Activated naive CD8-positive, alpha-beta T cell treated with anti-CD3 and anti-CD28 coated beads for 36 hours (primary cell): ENCODE results near the gene ZNF407. TPM values are rescaled to one million over a fixed set of nuclear protein-coding genes. Genes with fewer than 3 reads are reported as not detected.

Source experiments
- DNase-seq: peaks from one replicate; pipeline ENCODE4 v3.0.0; 2021
- H3K27ac Mint-ChIP-seq: one replicate; pipeline ENCODE4 v1.8.0; 2022; ENCODE audit warnings: mild to moderate bottlenecking, moderate library complexity, mixed read lengths
- H3K27me3 Mint-ChIP-seq: one replicate; pipeline ENCODE4 v1.8.0; 2022; ENCODE audit warnings: mild to moderate bottlenecking, mixed read lengths
- H3K36me3 Mint-ChIP-seq: one replicate; pipeline ENCODE4 v1.8.0; 2021; ENCODE audit warnings: mild to moderate bottlenecking, mixed read lengths
- H3K4me1 Mint-ChIP-seq: one replicate; pipeline ENCODE4 v1.8.0; 2021; ENCODE audit warnings: mixed read lengths
- H3K4me3 Mint-ChIP-seq: one replicate; pipeline ENCODE4 v1.8.0; 2022; ENCODE audit warnings: mild to moderate bottlenecking, moderate library complexity, mixed read lengths
- H3K9me3 Mint-ChIP-seq: one replicate; pipeline ENCODE4 v1.8.0; 2022; ENCODE audit warnings: mixed read lengths
- total RNA-seq, 2 experiments: library from RNA; stranded (reverse); gene quantifications; one replicate each; pipeline ENCODE4 v1.2.3, GENCODE V29; 2021

The ZNF407 gene
- total RNA-seq, 2 experiments from 2014 or later: 9.6 to 10.3 TPM

DNA sequence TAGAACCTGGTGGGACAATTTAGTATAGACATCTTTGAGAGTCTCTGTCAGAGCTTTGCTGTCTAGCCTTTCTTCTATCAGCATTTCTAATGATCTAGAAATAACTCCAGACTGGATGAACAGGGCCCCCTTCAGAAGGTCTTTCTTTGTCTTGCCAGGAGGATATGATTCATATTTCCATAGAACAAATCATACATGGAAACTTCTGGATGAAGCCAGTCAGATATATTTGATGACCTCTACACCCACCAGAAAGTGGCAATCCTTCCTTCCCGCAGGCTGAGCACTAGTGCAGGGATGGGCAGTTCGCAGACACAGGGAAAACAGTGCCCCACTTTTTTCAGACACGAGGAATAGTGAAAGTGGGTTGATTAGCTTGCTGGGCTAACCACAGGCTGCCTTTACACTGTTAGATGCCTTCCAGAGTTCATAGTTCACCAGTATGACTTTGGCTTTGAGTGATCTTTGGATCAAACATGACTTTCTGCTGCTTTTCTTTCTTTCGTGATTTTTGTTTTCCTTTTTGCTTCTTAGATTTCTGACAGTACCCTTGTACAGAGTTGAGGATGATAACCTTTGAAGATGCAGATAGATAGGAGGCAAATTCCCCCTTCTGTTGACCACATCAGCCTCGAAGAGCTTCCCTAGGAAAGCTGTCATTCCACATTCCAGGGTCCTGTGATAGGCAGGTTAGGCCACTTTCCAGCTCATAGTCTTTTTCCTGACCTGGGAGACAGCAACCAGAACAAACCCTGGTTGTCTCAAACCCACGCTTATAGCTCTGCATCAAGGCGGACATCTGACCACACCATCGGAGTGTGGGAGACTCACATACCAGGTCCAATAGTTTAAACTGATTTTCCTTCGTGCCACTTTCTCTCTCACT lies 237.0 kb downstream of the ZNF407 start:
- no peak for DNase-seq
- no peaks in the 10 kb centered on the region for H3K27me3 Mint-ChIP-seq
- peaks cover 15% of the 10 kb centered on the region for H3K36me3 Mint-ChIP-seq
- no peaks in the 10 kb centered on the region for H3K9me3 Mint-ChIP-seq
- H3K4me1 Mint-ChIP-seq: peaks cover 11% of the 10 kb centered on the region
- no peak overlapping the region for H3K4me3 Mint-ChIP-seq
- H3K27ac Mint-ChIP-seq: no peak overlapping the region

GRCh38 chr18:74836296-74837139 lies 238.8 kb downstream of the ZNF407 start:
- H3K9me3 Mint-ChIP-seq: no peaks in the 10 kb centered on the region
- H3K36me3 Mint-ChIP-seq: peaks cover 17% of the 10 kb centered on the region
- H3K27me3 Mint-ChIP-seq: no peaks in the 10 kb centered on the region
- no peak overlapping the region for H3K27ac Mint-ChIP-seq
- no peak overlapping the region for H3K4me3 Mint-ChIP-seq
- H3K4me1 Mint-ChIP-seq: peaks cover 20% of the 10 kb centered on the region
- no peak for DNase-seq

DNA sequence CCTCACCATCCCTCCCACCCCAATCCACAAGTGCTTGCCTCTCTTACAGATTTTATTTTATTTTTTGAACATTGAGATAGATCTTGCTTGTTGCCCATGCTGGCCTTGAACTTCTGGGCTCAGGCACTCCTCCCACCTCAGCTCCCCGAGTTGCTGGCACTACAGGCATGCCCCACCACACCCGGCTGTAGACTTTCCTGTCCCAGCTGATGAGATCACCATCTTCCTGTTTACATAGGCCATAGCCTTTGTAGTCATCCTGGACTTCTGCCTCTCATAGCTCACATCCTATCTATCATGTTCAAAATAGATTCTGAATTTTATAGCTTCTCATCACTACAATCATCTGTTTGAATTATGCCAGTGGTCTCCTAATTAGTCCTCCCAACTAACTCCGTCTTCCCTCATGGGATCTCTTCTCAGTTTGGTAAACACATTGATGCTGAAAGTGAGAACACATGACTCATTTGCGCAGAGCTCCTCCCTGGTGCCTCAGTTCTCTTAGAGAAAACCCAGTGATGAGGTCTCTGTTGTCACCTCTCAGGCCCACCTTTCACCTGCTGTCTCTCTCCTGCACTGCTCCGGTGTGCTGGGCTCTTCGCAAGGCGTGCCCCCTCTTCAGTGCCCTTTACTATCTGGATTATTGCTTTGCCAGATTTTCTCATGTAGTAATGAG lies 243.0 kb downstream of the ZNF407 start:
- DNase-seq: no peak
- peaks cover 15% of the 10 kb centered on the region for H3K36me3 Mint-ChIP-seq
- H3K4me3 Mint-ChIP-seq: no peak overlapping the region

DNA sequence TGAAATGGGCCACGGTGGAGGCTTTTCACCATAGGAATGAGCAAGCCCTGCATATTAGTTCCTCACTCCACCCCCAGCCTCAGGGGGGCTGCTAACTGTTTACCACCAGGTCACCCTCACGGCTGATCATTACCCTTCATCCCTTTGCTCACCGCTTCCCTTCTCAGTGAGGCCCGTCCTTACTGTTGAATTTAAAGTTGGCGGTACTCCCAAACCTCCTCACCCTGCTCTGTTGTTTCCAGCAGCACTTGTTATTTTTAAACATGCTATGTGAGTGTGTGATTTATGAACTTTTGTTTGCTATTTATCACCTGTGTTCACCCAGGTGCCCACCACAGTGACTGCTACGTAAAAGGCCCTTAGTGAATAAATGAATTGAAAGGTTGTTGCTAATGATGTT lies 243.6 kb downstream of the ZNF407 start:
- no peaks in the 10 kb centered on the region for H3K9me3 Mint-ChIP-seq
- H3K36me3 Mint-ChIP-seq: peaks cover 15% of the 10 kb centered on the region
- H3K27ac Mint-ChIP-seq: no peak overlapping the region
- no peak for DNase-seq
- peaks cover 17% of the 10 kb centered on the region for H3K4me1 Mint-ChIP-seq
- no peak overlapping the region for H3K4me3 Mint-ChIP-seq
- H3K27me3 Mint-ChIP-seq: no peaks in the 10 kb centered on the region

More for the DNA sequence above, 243.0 kb downstream of the ZNF407 start:
- H3K27ac Mint-ChIP-seq: no peak overlapping the region
- no peaks in the 10 kb centered on the region for H3K9me3 Mint-ChIP-seq
- peaks cover 17% of the 10 kb centered on the region for H3K4me1 Mint-ChIP-seq
- no peaks in the 10 kb centered on the region for H3K27me3 Mint-ChIP-seq

GRCh38 chr18:74849301-74849700 lies 251.6 kb downstream of the ZNF407 start:
- Mint-ChIP-seq H3K9me3 (no peaks in the 10 kb centered on the region), H3K4me1 (peaks cover 7% of the 10 kb centered on the region), H3K27ac (no peak overlapping the region), H3K27me3 (no peaks in the 10 kb centered on the region), H3K4me3 (no peak overlapping the region), H3K36me3 (no peaks in the 10 kb centered on the region)
- no peak for DNase-seq

DNA sequence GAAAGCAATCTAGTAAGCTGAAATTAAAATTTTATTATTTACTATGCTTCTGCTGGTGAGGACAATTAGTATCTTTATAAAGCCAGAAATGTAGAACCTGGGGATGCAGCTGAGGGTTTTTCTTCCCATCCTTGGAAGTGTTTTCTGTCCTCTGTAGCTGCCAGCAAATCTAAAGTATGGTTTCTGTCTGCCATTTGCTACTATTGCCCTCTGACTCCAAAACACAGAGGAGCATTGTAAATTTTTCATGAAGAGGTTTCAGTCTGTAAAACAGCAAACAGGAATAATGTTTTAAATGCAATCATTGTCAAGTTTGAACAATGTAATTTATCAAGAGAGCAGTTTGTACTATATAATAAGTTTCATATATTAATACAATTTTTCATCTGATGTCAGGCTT lies 258.8 kb downstream of the ZNF407 start:
- Mint-ChIP-seq H3K27me3 (no peaks in the 10 kb centered on the region), H3K27ac (no peak overlapping the region), H3K36me3 (no peaks in the 10 kb centered on the region), H3K4me3 (no peak overlapping the region), H3K4me1 (no peaks in the 10 kb centered on the region), H3K9me3 (no peaks in the 10 kb centered on the region)
- no peak for DNase-seq

DNA sequence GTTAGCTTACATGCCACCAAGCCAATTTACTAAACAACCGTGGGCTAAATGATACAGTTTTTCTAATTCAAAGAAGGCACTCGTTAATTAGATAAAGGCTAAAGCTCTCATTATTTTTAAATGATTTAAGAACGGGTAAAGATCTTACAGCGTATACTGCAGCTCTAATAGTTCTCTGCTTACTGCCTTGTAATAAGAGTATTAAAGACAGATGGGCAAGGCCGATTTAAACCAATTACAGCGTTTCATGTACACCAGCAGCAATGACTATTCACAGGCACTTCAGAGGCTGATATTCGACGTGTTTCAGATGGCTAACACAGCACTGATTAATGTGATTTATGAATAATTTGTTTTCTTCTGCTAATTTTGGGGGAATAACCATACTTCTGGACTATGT lies 259.3 kb downstream of the ZNF407 start:
- no peaks in the 10 kb centered on the region for H3K9me3 Mint-ChIP-seq

DNA sequence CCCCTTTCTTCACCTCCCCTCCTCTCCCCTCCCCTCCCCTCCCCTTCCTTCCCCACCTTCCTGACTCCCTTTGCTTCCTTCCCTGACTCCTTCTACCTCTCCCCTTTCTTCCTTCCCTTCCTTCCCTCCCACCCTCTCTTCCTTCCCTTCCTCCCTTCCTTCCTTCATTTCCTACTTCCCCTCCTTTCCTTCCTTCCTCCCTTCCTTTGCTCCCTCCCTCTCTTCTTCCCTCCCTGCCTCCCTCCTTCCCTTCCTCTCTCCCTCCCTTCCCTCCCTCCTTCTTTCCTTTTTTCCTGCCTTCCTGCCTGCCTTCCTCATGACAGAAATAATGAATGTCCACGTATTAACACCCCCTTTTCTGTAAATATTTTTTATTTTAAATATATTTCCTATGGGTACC lies 260.2 kb downstream of the ZNF407 start:
- Mint-ChIP-seq H3K4me3 (no peak overlapping the region), H3K27me3 (no peaks in the 10 kb centered on the region), H3K36me3 (no peaks in the 10 kb centered on the region), H3K4me1 (no peaks in the 10 kb centered on the region), H3K9me3 (no peaks in the 10 kb centered on the region), H3K27ac (no peak overlapping the region)
- DNase-seq: no peak

More for the DNA sequence above, 259.3 kb downstream of the ZNF407 start:
- DNase-seq: no peak
- H3K4me3 Mint-ChIP-seq: no peak overlapping the region
- no peaks in the 10 kb centered on the region for H3K36me3 Mint-ChIP-seq
- H3K4me1 Mint-ChIP-seq: no peaks in the 10 kb centered on the region
- H3K27ac Mint-ChIP-seq: no peak overlapping the region
- H3K27me3 Mint-ChIP-seq: no peaks in the 10 kb centered on the region

- Mint-ChIP-seq H3K4me1 (peaks cover 3% of the 10 kb centered on the region), H3K27me3 (no peaks in the 10 kb centered on the region), H3K9me3 (no peaks in the 10 kb centered on the region), H3K36me3 (no peaks in the 10 kb centered on the region), H3K4me3 (no peak overlapping the region), H3K27ac (no peak overlapping the region)
- no peak for DNase-seq
Measured at GRCh38 chr18:74861154-74861553, 263.5 kb downstream of the ZNF407 start.

- Mint-ChIP-seq H3K27me3 (no peaks in the 10 kb centered on the region), H3K4me1 (peaks cover 3% of the 10 kb centered on the region), H3K4me3 (no peak overlapping the region), H3K36me3 (no peaks in the 10 kb centered on the region), H3K27ac (no peak overlapping the region), H3K9me3 (no peaks in the 10 kb centered on the region)
- no peak for DNase-seq
Measured at GRCh38 chr18:74862094-74862493, 264.4 kb downstream of the ZNF407 start.

DNA sequence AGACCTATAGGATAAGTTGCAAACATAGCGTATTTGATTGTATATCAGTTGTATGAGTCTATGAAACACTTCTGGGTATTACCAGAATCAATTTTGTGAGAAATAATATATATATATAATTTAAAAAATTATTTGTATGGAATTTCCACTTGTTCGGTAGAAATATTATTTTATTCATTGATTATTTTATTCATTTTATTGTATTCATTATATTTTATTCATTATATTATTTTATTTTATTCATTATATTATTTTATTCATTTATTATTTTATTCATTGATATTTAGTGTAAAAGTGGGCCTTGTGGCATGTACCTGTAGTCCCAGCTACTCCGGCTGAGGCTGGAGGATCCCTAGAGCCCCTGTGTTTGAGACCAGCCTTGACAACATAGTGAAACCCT lies 268.9 kb downstream of the ZNF407 start:
- no peak for DNase-seq
- no peaks in the 10 kb centered on the region for H3K27me3 Mint-ChIP-seq
- H3K4me1 Mint-ChIP-seq: peaks cover 10% of the 10 kb centered on the region
- no peak overlapping the region for H3K4me3 Mint-ChIP-seq
- no peaks in the 10 kb centered on the region for H3K36me3 Mint-ChIP-seq
- H3K27ac Mint-ChIP-seq: no peak overlapping the region
- no peaks in the 10 kb centered on the region for H3K9me3 Mint-ChIP-seq

GRCh38 chr18:74868461-74868860 lies 270.8 kb downstream of the ZNF407 start:
- Mint-ChIP-seq H3K27ac (no peak overlapping the region), H3K9me3 (no peaks in the 10 kb centered on the region), H3K4me1 (peaks cover 10% of the 10 kb centered on the region), H3K27me3 (no peaks in the 10 kb centered on the region), H3K36me3 (no peaks in the 10 kb centered on the region), H3K4me3 (no peak overlapping the region)
- no peak for DNase-seq

- Mint-ChIP-seq H3K9me3 (no peaks in the 10 kb centered on the region), H3K4me1 (peaks cover 7% of the 10 kb centered on the region), H3K4me3 (no peak overlapping the region), H3K36me3 (no peaks in the 10 kb centered on the region), H3K27ac (no peak overlapping the region), H3K27me3 (no peaks in the 10 kb centered on the region)
- DNase-seq: no peak
Measured at GRCh38 chr18:74869904-74870863, 272.5 kb downstream of the ZNF407 start.

DNA sequence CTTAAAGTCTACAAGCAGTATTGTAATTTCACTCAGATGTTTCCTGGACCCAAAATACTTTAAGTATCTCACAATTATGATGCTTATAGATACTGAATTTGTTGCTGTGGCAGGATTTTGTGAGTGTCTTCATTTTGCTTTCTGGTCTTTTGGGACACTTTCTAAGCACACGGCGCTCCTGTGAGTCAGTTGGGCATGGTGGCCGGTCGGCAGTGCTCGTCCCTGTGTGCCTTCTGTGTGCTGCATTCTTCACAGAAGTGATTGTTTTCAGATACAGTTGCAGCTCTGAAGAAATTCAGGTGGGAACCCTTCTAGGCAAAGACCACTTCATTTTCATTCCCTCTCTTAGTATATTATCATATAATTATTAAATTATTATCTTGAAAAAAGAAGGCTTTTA lies 273.3 kb downstream of the ZNF407 start:
- Mint-ChIP-seq H3K27ac (no peak overlapping the region), H3K4me1 (peaks cover 7% of the 10 kb centered on the region), H3K4me3 (no peak overlapping the region), H3K36me3 (no peaks in the 10 kb centered on the region), H3K27me3 (no peaks in the 10 kb centered on the region), H3K9me3 (no peaks in the 10 kb centered on the region)
- no peak for DNase-seq
